ENCODE results near the gene ABHD2.

- TF ChIP-seq CTCF (IDR thresholded peaks at IDR 0.05; ENCODE audit: low read length) (no peak), EZH2 (IDR thresholded peaks at IDR 0.05; ENCODE audit: borderline replicate concordance, low read length) (no peak)
Measured at GRCh38 chr15:89066280-89066679, 22.0 kb upstream of the ABHD2 start.

All from OCI-LY1 (cell line).